ENCODE measurements around the gene RPUSD2. TPM values are rescaled to one million over a fixed set of nuclear protein-coding genes. Genes with fewer than 3 reads are reported as not detected.
A peak's percentile ranks its signal among the peaks of the same experiment; 100 is the strongest.

The RPUSD2 gene
- total RNA-seq, 1 experiment from 2014 or later, result 12.6 TPM

DNA sequence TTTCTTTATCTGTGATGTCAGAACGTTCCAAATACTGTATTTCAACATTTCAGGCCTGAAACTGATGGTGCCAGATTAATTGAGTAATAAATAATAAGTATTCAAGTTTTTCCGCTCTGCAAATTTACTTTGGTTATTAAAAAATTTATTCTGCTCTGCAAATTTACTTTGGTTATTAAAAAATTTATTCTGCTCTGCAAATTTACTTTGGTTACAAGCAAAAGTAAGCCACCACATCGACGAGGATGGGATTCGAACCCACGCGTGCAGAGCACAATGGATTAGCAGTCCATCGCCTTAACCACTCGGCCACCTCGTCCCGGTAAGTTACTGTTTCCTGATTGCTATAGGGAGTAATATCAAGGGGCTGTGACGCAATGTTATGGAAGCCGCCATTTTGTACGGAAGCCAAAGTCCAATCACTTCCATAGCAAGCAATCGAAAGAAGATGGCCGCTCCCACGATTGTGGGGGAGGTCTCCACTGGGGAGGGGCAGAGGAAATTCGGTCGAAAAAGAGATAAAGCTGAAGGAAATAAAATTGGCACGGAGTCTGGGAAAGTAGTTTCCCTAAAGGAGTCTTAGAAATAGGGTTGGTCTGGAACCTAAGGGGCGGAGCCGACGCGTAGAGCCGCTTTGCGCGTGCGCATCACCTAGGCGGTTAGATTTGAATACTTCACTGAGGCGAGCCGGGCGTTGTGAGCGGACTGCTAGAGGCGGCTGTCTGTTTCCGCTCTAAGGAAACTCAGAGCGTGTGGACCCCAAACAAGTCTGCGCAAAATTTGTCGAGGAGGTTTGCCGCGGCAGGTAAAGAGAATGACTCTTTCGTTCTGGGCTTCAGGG lies 24.7 kb downstream of the RPUSD2 start, which contains the start of gene KNL1:
Gene KNL1, plus strand, starts transcription at position 662 of the 841 bp plus-strand sequence. CDS start 8,683 bp downstream, outside the sequence.
- Histone ChIP-seq H3K4me3 (peak within 1 kb of the TSS; percentile 91), H3K9me3 (no peaks in the 10 kb centered on the region), H3K27me3 (no peaks in the 10 kb centered on the region), H3K36me3 (no peaks in the 10 kb centered on the region; the same call in 1 of the 2 replicates)
- DNase-seq, result peak; percentile 83

DNA sequence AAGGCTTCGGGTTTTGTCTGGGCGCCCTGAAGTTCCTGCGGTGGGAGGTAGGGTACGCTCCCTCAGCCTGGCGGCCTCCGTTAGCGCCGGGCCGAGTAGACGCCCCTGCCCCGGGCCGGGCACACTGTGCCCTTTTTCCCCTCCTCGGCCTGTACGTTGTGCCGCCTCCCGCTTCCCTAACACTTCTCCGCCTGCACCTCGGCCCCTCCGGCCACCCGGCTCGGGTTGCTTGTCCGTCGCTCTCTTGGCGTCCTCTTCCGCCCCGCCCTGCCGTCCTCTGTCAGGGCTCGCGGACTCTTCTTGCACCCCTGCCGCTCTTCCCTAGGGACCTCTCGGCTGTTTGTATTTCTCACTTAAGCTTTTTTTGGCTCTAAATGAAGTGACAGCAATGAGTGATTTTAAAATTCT lies 25.3 kb downstream of the RPUSD2 start:
- Histone ChIP-seq H3K4me3 (peak overlapping the region; percentile 91), H3K9me3 (no peaks in the 10 kb centered on the region), H3K27me3 (no peaks in the 10 kb centered on the region), H3K36me3 (no peaks in the 10 kb centered on the region; the same call in 1 of the 2 replicates)
- DNase-seq, result peak; percentile 68

DNA sequence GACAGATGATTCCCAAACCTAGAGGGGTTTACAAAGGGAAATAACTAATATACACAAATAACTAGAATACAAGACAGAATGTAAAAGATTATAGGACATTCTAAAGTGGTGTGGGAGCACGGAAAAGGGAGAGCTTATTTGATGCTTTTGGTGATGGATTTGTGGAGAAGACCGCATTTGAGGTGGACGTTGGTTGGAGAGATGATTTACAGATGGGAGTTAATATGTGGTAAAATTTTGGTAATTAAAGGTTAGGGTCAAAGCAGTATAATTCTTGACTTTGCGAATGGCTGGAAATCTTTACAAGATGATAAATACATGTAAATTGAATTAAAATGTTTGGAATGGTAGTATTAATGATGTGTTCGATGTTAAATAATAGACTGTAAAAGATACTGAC lies 26.1 kb downstream of the RPUSD2 start:
- no peaks in the 10 kb centered on the region for H3K27me3 ChIP-seq
- H3K9me3 ChIP-seq, result no peaks in the 10 kb centered on the region
- no peaks in the 10 kb centered on the region; the same call in 1 of the 2 replicates for H3K36me3 ChIP-seq
- H3K4me3 ChIP-seq, result peak overlapping the region; percentile 91
- DNase-seq, result no peak

DNA sequence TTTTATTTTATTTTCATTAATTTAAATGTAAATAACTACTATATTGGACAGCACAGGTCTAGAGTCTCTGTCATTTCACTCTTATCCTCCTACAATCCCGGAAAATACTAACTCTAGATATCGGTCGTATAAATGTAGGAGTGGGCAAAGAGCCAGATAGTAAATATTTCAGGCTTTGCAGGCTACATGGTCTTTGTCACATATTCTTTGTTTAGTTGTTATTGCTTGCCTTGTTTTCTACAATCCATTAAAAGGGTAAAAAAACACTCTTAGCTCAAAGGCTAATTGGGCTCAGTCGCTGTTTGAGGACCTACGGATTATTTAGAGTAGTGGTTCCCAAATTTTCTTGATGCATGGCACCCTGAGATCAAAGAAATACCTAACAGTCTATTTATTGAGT lies 26.7 kb downstream of the RPUSD2 start:
- H3K27me3 ChIP-seq, result no peaks in the 10 kb centered on the region
- peak overlapping the region; percentile 91 for H3K4me3 ChIP-seq
- H3K9me3 ChIP-seq, result no peaks in the 10 kb centered on the region
- DNase-seq, result no peak
- H3K36me3 ChIP-seq, result no peaks in the 10 kb centered on the region; the same call in 1 of the 2 replicates

DNA sequence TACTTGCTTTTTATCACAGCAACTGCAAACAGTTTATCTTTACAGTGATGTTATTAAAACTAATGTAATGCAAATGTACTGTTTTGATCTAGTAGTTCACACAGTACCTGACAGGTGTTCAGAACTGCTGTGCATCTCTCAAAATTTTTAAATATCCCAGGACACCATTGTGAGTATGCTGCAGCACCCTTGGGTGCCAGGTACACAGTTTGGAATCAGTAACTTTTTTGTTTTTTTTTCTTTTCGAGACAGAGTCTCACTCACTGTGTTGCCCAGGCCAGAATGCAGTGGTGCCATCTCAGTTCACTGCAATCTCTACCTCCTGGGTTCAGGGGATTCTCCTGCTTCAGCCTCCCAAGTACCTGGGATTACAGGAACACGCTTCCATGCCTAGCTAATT lies 27.9 kb downstream of the RPUSD2 start:
- Histone ChIP-seq H3K36me3 (no peaks in the 10 kb centered on the region; the same call in 1 of the 2 replicates), H3K4me3 (no peak overlapping the region), H3K9me3 (no peaks in the 10 kb centered on the region), H3K27me3 (no peaks in the 10 kb centered on the region)
- no peak for DNase-seq

DNA sequence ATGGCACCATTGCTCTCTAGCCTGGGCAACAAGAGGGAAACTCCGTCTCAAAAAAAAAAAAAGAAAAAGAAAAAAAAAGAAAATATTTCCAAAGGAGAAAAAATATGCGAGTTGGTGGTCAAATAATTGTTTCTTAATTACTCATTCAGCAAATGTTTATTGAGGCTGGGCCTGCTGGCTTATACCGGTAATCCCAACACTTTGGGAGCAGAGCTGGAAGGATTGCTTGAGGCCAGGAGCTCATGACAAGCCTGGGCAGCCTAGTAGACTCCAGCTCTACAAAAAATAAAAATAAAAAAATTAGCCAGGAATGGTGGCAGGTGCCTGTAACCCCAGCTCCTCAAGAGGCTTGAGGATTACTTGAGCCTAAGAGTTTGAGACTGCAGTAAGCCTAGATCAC lies 29.0 kb downstream of the RPUSD2 start:
- no peak overlapping the region for H3K4me3 ChIP-seq
- no peaks in the 10 kb centered on the region for H3K27me3 ChIP-seq
- no peaks in the 10 kb centered on the region for H3K9me3 ChIP-seq
- DNase-seq, result no peak
- H3K36me3 ChIP-seq, result no peaks in the 10 kb centered on the region; the same call in 1 of the 2 replicates

DNA sequence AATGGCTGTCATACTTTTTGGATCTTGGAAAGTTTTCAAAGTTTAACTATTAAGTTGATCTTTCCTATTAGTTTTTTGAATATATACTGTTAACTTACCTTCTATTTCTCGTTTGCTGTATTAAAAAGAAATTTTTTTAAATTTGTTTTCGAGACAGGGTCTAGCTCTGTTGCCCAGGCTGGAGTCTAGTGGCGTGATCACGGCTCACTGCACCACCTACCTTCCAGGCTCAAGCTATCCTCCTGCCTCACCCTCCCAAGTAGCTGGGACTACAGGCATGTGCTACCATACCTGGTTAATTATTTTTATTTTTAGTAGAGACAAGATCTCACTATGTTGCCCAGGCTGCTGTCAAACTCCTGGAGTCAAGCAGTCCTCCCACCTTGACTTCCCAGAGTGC lies 29.6 kb downstream of the RPUSD2 start:
- no peak for DNase-seq
- Histone ChIP-seq H3K9me3 (no peaks in the 10 kb centered on the region), H3K4me3 (no peak overlapping the region), H3K36me3 (no peaks in the 10 kb centered on the region; the same call in 1 of the 2 replicates), H3K27me3 (no peaks in the 10 kb centered on the region)

DNA sequence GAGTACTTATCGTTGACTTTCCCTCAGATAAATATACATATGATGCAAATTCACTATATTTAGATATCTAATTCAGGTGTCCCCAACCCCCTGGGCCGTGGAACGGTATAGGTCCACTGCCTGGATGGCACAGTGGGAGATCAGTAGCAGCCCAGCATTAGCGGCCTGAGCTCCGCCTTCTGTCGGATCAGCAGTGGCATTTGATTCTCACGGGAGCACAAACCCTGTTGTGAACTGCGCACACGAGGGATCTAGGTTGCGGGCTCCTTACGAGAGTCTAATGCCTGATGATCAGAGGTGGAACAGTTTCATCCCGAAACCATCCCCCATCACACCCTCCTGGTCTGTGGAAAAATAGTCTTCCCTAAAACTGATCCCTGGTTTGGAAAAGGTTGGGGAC lies 31.9 kb downstream of the RPUSD2 start:
- H3K36me3 ChIP-seq, result no peaks in the 10 kb centered on the region; the same call in 1 of the 2 replicates
- H3K4me3 ChIP-seq, result no peak overlapping the region
- H3K9me3 ChIP-seq, result no peaks in the 10 kb centered on the region
- no peaks in the 10 kb centered on the region for H3K27me3 ChIP-seq
- no peak for DNase-seq

DNA sequence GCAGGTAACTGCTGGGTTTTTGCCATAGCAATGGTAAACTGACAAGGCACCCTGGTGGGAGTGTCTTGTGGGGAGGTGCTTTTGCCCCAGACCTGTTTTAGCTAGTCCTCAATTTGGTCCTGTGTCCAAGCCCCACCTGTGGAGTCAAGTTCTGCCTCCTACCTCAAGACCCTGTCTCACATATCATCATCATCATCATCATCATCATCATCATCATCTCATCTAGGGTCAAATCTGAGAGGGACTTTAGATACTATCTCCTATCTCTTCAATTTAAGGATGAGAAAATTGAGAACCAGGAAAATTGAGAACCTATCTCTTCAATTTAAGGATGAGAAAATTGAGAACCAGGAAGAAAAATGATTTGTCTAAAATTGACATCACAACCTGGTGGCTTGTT lies 34.8 kb downstream of the RPUSD2 start:
- Histone ChIP-seq H3K9me3 (no peaks in the 10 kb centered on the region), H3K4me3 (no peak overlapping the region), H3K36me3 (peaks cover 14% of the 10 kb centered on the region), H3K27me3 (no peaks in the 10 kb centered on the region)
- no peak for DNase-seq

DNA sequence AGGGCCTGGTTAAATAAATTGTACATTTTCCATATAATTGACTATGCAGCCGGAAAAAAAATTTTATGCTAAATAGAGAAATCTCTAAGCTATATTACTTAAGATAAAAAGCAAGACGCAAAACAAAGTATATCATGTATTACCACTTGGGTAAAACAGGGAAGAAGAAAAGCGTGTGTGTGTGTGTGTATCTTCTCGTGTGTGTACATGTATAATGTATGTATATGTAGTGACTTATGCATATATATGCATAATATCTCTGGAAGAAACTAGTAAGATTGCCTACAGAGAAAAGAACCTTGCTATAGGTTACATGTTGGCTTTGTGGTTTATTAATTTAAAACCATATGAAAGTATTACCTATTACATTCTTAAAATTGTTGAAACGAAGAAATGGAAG lies 44.0 kb downstream of the RPUSD2 start:
- DNase-seq, result no peak
- no peaks in the 10 kb centered on the region for H3K9me3 ChIP-seq
- H3K4me3 ChIP-seq, result no peak overlapping the region
- H3K27me3 ChIP-seq, result no peaks in the 10 kb centered on the region
- peaks cover 9% of the 10 kb centered on the region for H3K36me3 ChIP-seq

DNA sequence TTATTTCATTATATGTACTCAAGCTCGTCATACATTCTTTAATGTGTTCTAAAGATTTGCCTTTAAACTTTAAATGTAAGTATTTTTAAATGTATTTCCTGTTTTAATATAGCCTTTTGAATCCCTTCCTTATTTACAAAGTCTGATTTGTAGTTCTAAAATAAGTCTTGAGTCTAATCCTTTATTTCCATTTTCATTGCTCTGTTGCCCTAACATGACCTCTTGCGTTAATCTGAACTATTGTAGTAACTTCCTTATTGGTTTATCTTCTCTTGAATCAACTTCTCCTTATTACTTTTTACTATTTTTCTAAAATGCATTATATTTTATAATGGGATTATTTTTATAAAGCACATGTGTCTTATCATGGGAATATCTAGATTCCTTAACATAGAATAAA lies 48.9 kb downstream of the RPUSD2 start:
- no peak for DNase-seq
- no peaks in the 10 kb centered on the region for H3K9me3 ChIP-seq
- peaks cover 21% of the 10 kb centered on the region for H3K36me3 ChIP-seq
- no peaks in the 10 kb centered on the region for H3K27me3 ChIP-seq
- no peak overlapping the region for H3K4me3 ChIP-seq

DNA sequence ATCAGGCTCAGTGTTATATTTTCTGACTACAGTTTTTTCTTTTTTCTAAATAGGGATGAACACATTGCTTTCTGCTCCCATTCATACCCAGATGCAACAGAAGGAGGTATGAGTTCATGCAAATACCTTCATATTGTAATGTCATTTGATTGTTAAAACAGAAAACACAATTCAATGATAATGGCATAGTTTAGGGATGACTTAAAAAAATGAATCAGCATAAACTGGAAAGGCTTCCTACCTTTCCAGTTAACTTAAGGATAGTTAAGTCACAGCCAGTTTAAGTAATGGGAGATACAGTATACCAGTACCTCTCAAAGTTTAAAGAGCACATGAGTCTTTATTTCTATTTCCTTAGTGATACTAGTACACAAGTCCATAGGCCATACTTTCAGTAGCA lies 49.8 kb downstream of the RPUSD2 start:
- no peak overlapping the region for H3K4me3 ChIP-seq
- no peak for DNase-seq
- H3K27me3 ChIP-seq, result no peaks in the 10 kb centered on the region
- H3K9me3 ChIP-seq, result no peaks in the 10 kb centered on the region
- peaks cover 25% of the 10 kb centered on the region for H3K36me3 ChIP-seq

DNA sequence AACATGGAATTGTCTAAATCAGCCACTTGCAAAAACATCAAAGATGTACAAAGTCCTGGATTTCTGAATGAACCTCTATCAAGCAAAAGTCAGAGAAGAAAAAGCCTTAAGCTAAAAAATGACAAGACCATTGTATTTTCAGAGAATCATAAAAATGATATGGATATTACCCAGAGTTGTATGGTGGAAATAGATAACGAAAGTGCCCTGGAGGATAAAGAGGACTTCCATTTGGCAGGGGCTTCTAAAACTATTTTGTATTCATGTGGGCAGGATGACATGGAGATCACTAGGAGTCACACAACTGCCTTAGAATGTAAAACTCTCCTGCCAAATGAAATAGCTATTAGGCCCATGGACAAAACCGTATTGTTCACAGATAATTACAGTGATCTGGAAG lies 54.3 kb downstream of the RPUSD2 start:
- no peak overlapping the region for H3K4me3 ChIP-seq
- peaks cover 25% of the 10 kb centered on the region for H3K36me3 ChIP-seq
- no peaks in the 10 kb centered on the region for H3K27me3 ChIP-seq
- no peaks in the 10 kb centered on the region for H3K9me3 ChIP-seq
- DNase-seq, result no peak

Other genes starting within 250 kb of the RPUSD2 start
- 8.9 and 9.6 TPM in 2 replicates for gene INAFM2, start 245.6 kb upstream of the RPUSD2 start, total RNA-seq (2014; rRNA removed; shearing (Covaris generic); ENCODE audit: low replicate concordance)
- 4.0 and 8.2 TPM in 2 replicates for gene CCDC9B, start 228.4 kb upstream of the RPUSD2 start, total RNA-seq (2014; rRNA removed; shearing (Covaris generic); ENCODE audit: low replicate concordance)
- not detected in 2 replicates for gene PHGR1, start 218.3 kb upstream of the RPUSD2 start, total RNA-seq (2014; rRNA removed; shearing (Covaris generic); ENCODE audit: low replicate concordance)
- 0.37 and 0.43 TPM in 2 replicates for gene DISP2, start 211.1 kb upstream of the RPUSD2 start, total RNA-seq (2014; rRNA removed; shearing (Covaris generic); ENCODE audit: low replicate concordance)
- gene KNSTRN, start 186.6 kb upstream of the RPUSD2 start, total RNA-seq (2014; rRNA removed; shearing (Covaris generic); ENCODE audit: low replicate concordance), result 72.1 and 101 TPM in 2 replicates
- 25.6 and 43.7 TPM in 2 replicates for gene IVD, start 163.5 kb upstream of the RPUSD2 start, total RNA-seq (2014; rRNA removed; shearing (Covaris generic); ENCODE audit: low replicate concordance)
- 5.9 and 8.2 TPM in 2 replicates for gene BAHD1, start 128.3 kb upstream of the RPUSD2 start, total RNA-seq (2014; rRNA removed; shearing (Covaris generic); ENCODE audit: low replicate concordance)
- gene CHST14, start 98.3 kb upstream of the RPUSD2 start, total RNA-seq (2014; rRNA removed; shearing (Covaris generic); ENCODE audit: low replicate concordance), result 12.4 and 12.5 TPM in 2 replicates
- gene CCDC32, start 4.3 kb upstream of the RPUSD2 start, total RNA-seq (2014; rRNA removed; shearing (Covaris generic); ENCODE audit: low replicate concordance), result 9.3 and 59.4 TPM in 2 replicates
- 16.1 and 1,870 TPM in 2 replicates for gene KNL1, start 24.9 kb downstream of the RPUSD2 start, total RNA-seq (2014; rRNA removed; shearing (Covaris generic); ENCODE audit: low replicate concordance)
- 14.5 and 16.9 TPM in 2 replicates for gene RAD51, start 125.9 kb downstream of the RPUSD2 start, total RNA-seq (2014; rRNA removed; shearing (Covaris generic); ENCODE audit: low replicate concordance)
- 43.1 and 53.4 TPM in 2 replicates for gene RMDN3, start 186.0 kb downstream of the RPUSD2 start, total RNA-seq (2014; rRNA removed; shearing (Covaris generic); ENCODE audit: low replicate concordance)
- gene GCHFR, start 194.8 kb downstream of the RPUSD2 start, total RNA-seq (2014; rRNA removed; shearing (Covaris generic); ENCODE audit: low replicate concordance), result 3.5 and 4.4 TPM in 2 replicates
- not detected in 2 replicates for gene C15orf62, start 200.7 kb downstream of the RPUSD2 start, total RNA-seq (2014; rRNA removed; shearing (Covaris generic); ENCODE audit: low replicate concordance)
- 6.4 and 27.8 TPM in 2 replicates for gene ZFYVE19, start 237.8 kb downstream of the RPUSD2 start, total RNA-seq (2014; rRNA removed; shearing (Covaris generic); ENCODE audit: low replicate concordance)
- gene DNAJC17, start 238.2 kb downstream of the RPUSD2 start, total RNA-seq (2014; rRNA removed; shearing (Covaris generic); ENCODE audit: low replicate concordance), result 44.9 and 75.8 TPM in 2 replicates

All from MG63 (cell line).